Spleen (tissue), 11 donors: Measurements from ENCODE around the gene BMP2K. TPM values are rescaled to one million over a fixed set of nuclear protein-coding genes. Genes with fewer than 3 reads are reported as not detected.
"Not testable (repeated sequence)": the region's sequence is repeated elsewhere in the genome, so short reads cannot be mapped to it uniquely, and the experiment has no call there.

Source experiments
- DNase-seq: peaks from one replicate; pipeline ENCODE4 v3.0.0-alpha.2; 2020
- H3K27ac ChIP-seq, 8 donors: fragments of 200-600 bp; sonication (generic) in 7 of 8; 1 replicate in 4 of 8; 2 replicates in 4 of 8; pipeline versions ENCODE4 v1.5.0 to v1.8.0; 2016 to 2021; ENCODE audit warnings: inconsistent platforms in 4 of 8, mild to moderate bottlenecking in 4 of 8, moderate library complexity in 1 of 8
- H3K27me3 ChIP-seq, 7 donors: fragments of 200-600 bp; sonication (generic) in 6 of 7; replicated peaks in 1 of 7; 1 replicate in 4 of 7; 2 replicates in 3 of 7; pipeline versions ENCODE4 v1.5.0 to v1.8.0; 2016 to 2021; ENCODE audit warnings: inconsistent platforms in 3 of 7, mild to moderate bottlenecking in 1 of 7
- H3K36me3 ChIP-seq, 6 donors: fragments of 200-600 bp; sonication (generic) in 5 of 6; 1 replicate in 4 of 6; 2 replicates in 2 of 6; pipeline versions ENCODE4 v1.5.0 to v1.8.0; 2016 to 2021; ENCODE audit warnings: inconsistent platforms in 2 of 6
- H3K4me1 ChIP-seq, 6 donors: fragments of 200-600 bp; sonication (generic) in 5 of 6; 1 replicate in 3 of 6; 2 replicates in 3 of 6; pipeline versions ENCODE4 v1.5.0 to v1.8.0; 2016 to 2021; ENCODE audit warnings: inconsistent platforms in 3 of 6
- H3K4me3 ChIP-seq, 8 donors: fragments of 200-600 bp; sonication (generic) in 7 of 8; 1 replicate in 4 of 8; 2 replicates in 4 of 8; pipeline versions ENCODE4 v1.5.0 to v1.8.0; 2016 to 2021; ENCODE audit warnings: inconsistent platforms in 4 of 8, mild to moderate bottlenecking in 4 of 8, moderate library complexity in 2 of 8
- H3K9me3 ChIP-seq, 8 donors: fragments of 200-600 bp; sonication (generic) in 7 of 8; 1 replicate in 4 of 8; 2 replicates in 4 of 8; pipeline versions ENCODE4 v1.5.0 to v1.8.0; 2016 to 2021; ENCODE audit warnings: inconsistent platforms in 4 of 8
- CTCF ChIP-seq, 11 experiments: fragments of 200-600 bp in 7 of 11; fragments of 450-650 bp in 4 of 11; sonication (generic) in 4 of 11; IDR thresholded peaks in 8 of 11; conservative IDR thresholded peaks in 3 of 11; 1 replicate in 7 of 11; 2 replicates in 4 of 11; pipeline versions ENCODE4 v1.4.0 to v1.8.0; 2016 to 2021; ENCODE audit warnings: antibody characterized with exemption in 11 of 11, inconsistent platforms in 4 of 11, mild to moderate bottlenecking in 1 of 11
- POLR2A ChIP-seq, 3 donors: fragments of 450-650 bp; IDR thresholded peaks; one replicate each; pipeline ENCODE4 v1.5.1; 2017; ENCODE audit warnings: antibody characterized with exemption in 3 of 3, mild to moderate bottlenecking in 1 of 3
- POLR2AphosphoS5 ChIP-seq, 3 donors: sonication (generic); formaldehyde crosslinking; IDR thresholded peaks; one replicate each; pipeline ENCODE4 v1.5.1; 2017; ENCODE audit warnings: antibody characterized with exemption in 3 of 3
- WGBS, 5 donors: extraction: QIAGEN DNeasy Blood & Tissue Kit in 3 of 5; methylation state at CpG; one replicate each; pipeline versions ENCODE4 v1.1.5 to v1.1.7; 2013 to 2018; 5-methylcytosine and 5-hydroxymethylcytosine counted together
- intact Hi-C: fragments of 100-400 bp; cut with DNase I; formaldehyde crosslinking; loops from one replicate; pipeline ENCODE4 v1.15.0; 2023; ENCODE audit warnings: low total_unique reads
- polyA plus RNA-seq, 3 donors: library from polyadenylated mRNA; stranded (reverse); fragments of 200-250 nt; gene quantifications; one replicate each; pipeline ENCODE4 v1.2.1, GENCODE V29; 2013
- total RNA-seq, 7 donors: library from RNA; depleted of rRNA in 3 of 7; stranded (reverse); fragments of >200 nt in 3 of 7; fragmentation: NEBNext Ultra II Directional in 4 of 7; extraction: Animal tissue kit (Norgen Biotek cat#: 25700) in 4 of 7; gene quantifications; one replicate each; pipeline versions ENCODE4 v1.1.0 to v1.2.1, GENCODE V29; 2016 to 2021
- donor health status: healthy with polysubstance abuse.
- donor health status: DM: no; HTN: no; CAD: no; lungs with moderate emphysema.
- donor health status: DM: no; HTN: no; CAD: no.
- donor health status: Bipolar disorder and iron deficiency.
- donor health status: healthy.
- donor health status: DM: no; HTN: no; CAD: no.
- donor health status: DM: yes; HTN: yes; CAD: no.

Gene BMP2K
- total and polyA plus RNA-seq, 10 donors = 27.4 to 154 (median 96.3) TPM

GRCh38 chr4:78829296-78829695 lies 53.1 kb downstream of the BMP2K start:
- H3K27ac ChIP-seq = no peak overlapping the region
- intact Hi-C loops = no loop called here

GRCh38 chr4:78839676-78840075 lies 63.5 kb downstream of the BMP2K start:
- H3K27me3 ChIP-seq, H3K9me3 ChIP-seq, DNase-seq, H3K27ac ChIP-seq, intact Hi-C loops, H3K4me3 ChIP-seq: not testable (repeated sequence)
- 89 to 96% (median 92%) methylated on average over 3 of the region's 3 CpGs for WGBS, 5 donors
- peaks cover 0 to 16% (median 0%) of the 10 kb centered on the region in 6 donors for H3K4me1 ChIP-seq
- peaks cover 0 to 58% (median 16%) of the 10 kb centered on the region in 6 donors for H3K36me3 ChIP-seq

More at GRCh38 chr4:78829296-78829695, 53.1 kb downstream of the BMP2K start:
- H3K27me3 ChIP-seq = no peaks in the 10 kb centered on the region
- H3K4me3 ChIP-seq = no peak overlapping the region
- TF ChIP-seq POLR2A (IDR thresholded peaks at IDR 0.05) (no peak), POLR2AphosphoS5 (IDR thresholded peaks at IDR 0.05) (no peak), CTCF (IDR thresholded peaks at IDR 0.05 in 8 of 11, conservative IDR thresholded peaks at IDR 0.05 in 3 of 11) (no peak)
- no peaks in the 10 kb centered on the region for H3K4me1 ChIP-seq
- peaks cover 0 to 81% (median 28%) of the 10 kb centered on the region in 6 donors for H3K36me3 ChIP-seq
- no peak for DNase-seq
- H3K9me3 ChIP-seq = no peaks in the 10 kb centered on the region

GRCh38 chr4:78840286-78840685 lies 64.1 kb downstream of the BMP2K start:
- H3K36me3 ChIP-seq = peaks cover 0 to 52% (median 14%) of the 10 kb centered on the region in 6 donors
- peaks cover 0 to 22% (median 3%) of the 10 kb centered on the region in 6 donors for H3K4me1 ChIP-seq
- H3K27me3 ChIP-seq, H3K27ac ChIP-seq, H3K9me3 ChIP-seq, intact Hi-C loops, H3K4me3 ChIP-seq, DNase-seq: not testable (repeated sequence)
- WGBS, 5 donors = 95 to 98% (median 96%) methylated on average over 4 of the region's 4 CpGs

- 30 to 44% (median 38%) methylated on average over 2 of the region's 2 CpGs for WGBS, 5 donors
- H3K36me3 ChIP-seq = peaks cover 0 to 18% (median 7%) of the 10 kb centered on the region in 6 donors
- no peak overlapping the region for H3K4me3 ChIP-seq
- intact Hi-C loops = no loop called here
- H3K4me1 ChIP-seq = peaks cover 0 to 30% (median 11%) of the 10 kb centered on the region in 6 donors
- no peaks in the 10 kb centered on the region for H3K9me3 ChIP-seq
- H3K27ac ChIP-seq = peak overlapping the region in 5 of 8 donors; percentile 0 to 32 (median 6)
- DNase-seq = no peak
- TF ChIP-seq POLR2AphosphoS5 (IDR thresholded peaks at IDR 0.05) (no peak), POLR2A (IDR thresholded peaks at IDR 0.05) (no peak), CTCF (IDR thresholded peaks at IDR 0.05 in 8 of 11, conservative IDR thresholded peaks at IDR 0.05 in 3 of 11) (no peak)
- no peaks in the 10 kb centered on the region for H3K27me3 ChIP-seq
These were observed 69.3 kb downstream of the BMP2K start for GRCh38 chr4:78845472-78845871.

- intact Hi-C loops = no loop called here
- H3K4me3 ChIP-seq = no peak overlapping the region
- H3K4me1 ChIP-seq = peaks cover 0 to 28% (median 11%) of the 10 kb centered on the region in 6 donors
- H3K27me3 ChIP-seq = no peaks in the 10 kb centered on the region
- H3K9me3 ChIP-seq = no peaks in the 10 kb centered on the region
- no peak for DNase-seq
- TF ChIP-seq POLR2A (IDR thresholded peaks at IDR 0.05) (no peak), POLR2AphosphoS5 (IDR thresholded peaks at IDR 0.05) (no peak), CTCF (IDR thresholded peaks at IDR 0.05 in 8 of 11, conservative IDR thresholded peaks at IDR 0.05 in 3 of 11) (no peak)
- H3K36me3 ChIP-seq = peaks cover 0 to 25% (median 10%) of the 10 kb centered on the region in 6 donors
- H3K27ac ChIP-seq = no peak overlapping the region
These were observed 70.1 kb downstream of the BMP2K start for GRCh38 chr4:78846258-78846657.
